ENCODE results near the gene TRMT2B. TPM values are rescaled to one million over a fixed set of nuclear protein-coding genes. Genes with fewer than 3 reads are reported as not detected.

TRMT2B gene
- polyA plus RNA-seq, 3 donors = 10.5 to 13.3 (median 13.0) TPM

- H3K4me2 ChIP-seq (replicated peaks; ENCODE audit: extremely low read depth, low read length, poor library complexity, severe bottlenecking) = no peak overlapping the region
- H3K27me3 ChIP-seq (ENCODE audit: control insufficient read depth in 2 of 2, insufficient read depth in 2 of 2, low read length in 2 of 2) = no peaks in the 10 kb centered on the region
- Mint-ChIP-seq H3K36me3 (no peaks in the 10 kb centered on the region), H3K9me3 (peaks cover 0 to 2% (median 0%) of the 10 kb centered on the region in 7 donors), H3K27ac (no peak overlapping the region), H3K27me3 (ENCODE audit: low read depth in 3 of 3) (peaks cover 0 to 5% (median 0%) of the 10 kb centered on the region in 3 donors), H3K4me3 (no peak overlapping the region), H3K4me1 (no peaks in the 10 kb centered on the region)
- no peak for DNase-seq
- H3K27ac ChIP-seq (ENCODE audit: low read depth in 1 of 2, low read length in 2 of 2) = no peak overlapping the region
- no peaks in the 10 kb centered on the region for H3K79me2 ChIP-seq (ENCODE audit: insufficient read depth, low read length)
- WGBS (ENCODE audit: insufficient coverage) = 94% methylated on average over 2 of the region's 6 CpGs
- TF ChIP-seq CTCF (IDR thresholded peaks at IDR 0.05) = no peak
- no peaks in the 10 kb centered on the region for H3K9me3 ChIP-seq (replicated peaks in 1 of 2; ENCODE audit: control insufficient read depth in 1 of 2, insufficient read depth in 1 of 2, low read length in 2 of 2)
- no peaks in the 10 kb centered on the region for H3K36me3 ChIP-seq (replicated peaks in 1 of 2; ENCODE audit: control insufficient read depth in 1 of 2, insufficient read depth in 2 of 2, low read length in 2 of 2)
- no peak overlapping the region for H3K9ac ChIP-seq (ENCODE audit: insufficient read depth, low read length, poor library complexity, severe bottlenecking)
- H3K4me1 ChIP-seq (ENCODE audit: control insufficient read depth in 1 of 2, insufficient read depth in 2 of 2, low read length in 2 of 2) = no peaks in the 10 kb centered on the region
- no peaks in the 10 kb centered on the region for H4K20me1 ChIP-seq (ENCODE audit: insufficient read depth, low read length)
- H2AFZ ChIP-seq (ENCODE audit: insufficient read depth, low read depth, low read length, poor library complexity, severe bottlenecking) = no peak overlapping the region
- intact Hi-C loops (cut with micrococcal nuclease) = no loop called here
- no peak overlapping the region for H3K4me3 ChIP-seq (replicated peaks in 1 of 3; ENCODE audit: low read depth in 2 of 3, low read length in 3 of 3)
Observed at GRCh38 chrX:100980608-100981497, 71.1 kb downstream of the TRMT2B start.

GRCh38 chrX:100979881-100980607 lies 71.9 kb downstream of the TRMT2B start:
- Histone ChIP-seq H4K20me1 (ENCODE audit: insufficient read depth, low read length) (no peaks in the 10 kb centered on the region), H3K9me3 (replicated peaks in 1 of 2; ENCODE audit: control insufficient read depth in 1 of 2, insufficient read depth in 1 of 2, low read length in 2 of 2) (no peaks in the 10 kb centered on the region), H3K4me1 (ENCODE audit: control insufficient read depth in 1 of 2, insufficient read depth in 2 of 2, low read length in 2 of 2) (no peaks in the 10 kb centered on the region), H3K27ac (ENCODE audit: low read depth in 1 of 2, low read length in 2 of 2) (no peak overlapping the region), H3K79me2 (ENCODE audit: insufficient read depth, low read length) (no peaks in the 10 kb centered on the region), H3K9ac (ENCODE audit: insufficient read depth, low read length, poor library complexity, severe bottlenecking) (no peak overlapping the region), H3K4me2 (replicated peaks; ENCODE audit: extremely low read depth, low read length, poor library complexity, severe bottlenecking) (no peak overlapping the region), H3K4me3 (replicated peaks in 1 of 3; ENCODE audit: low read depth in 2 of 3, low read length in 3 of 3) (no peak overlapping the region), H3K36me3 (replicated peaks in 1 of 2; ENCODE audit: control insufficient read depth in 1 of 2, insufficient read depth in 2 of 2, low read length in 2 of 2) (no peaks in the 10 kb centered on the region), H2AFZ (ENCODE audit: insufficient read depth, low read depth, low read length, poor library complexity, severe bottlenecking) (no peak overlapping the region), H3K27me3 (ENCODE audit: control insufficient read depth in 2 of 2, insufficient read depth in 2 of 2, low read length in 2 of 2) (no peaks in the 10 kb centered on the region)
- Mint-ChIP-seq H3K4me1 (no peaks in the 10 kb centered on the region), H3K36me3 (no peaks in the 10 kb centered on the region), H3K27me3 (ENCODE audit: low read depth in 3 of 3) (peaks cover 0 to under 1% (median 0%) of the 10 kb centered on the region in 3 donors), H3K4me3 (no peak overlapping the region), H3K27ac (no peak overlapping the region), H3K9me3 (peaks cover 0 to 2% (median 0%) of the 10 kb centered on the region in 7 donors)
- 87% methylated on average over 3 of the region's 3 CpGs for WGBS (ENCODE audit: insufficient coverage)
- intact Hi-C loops (cut with micrococcal nuclease) = no loop called here
- no peak for TF ChIP-seq CTCF (IDR thresholded peaks at IDR 0.05)
- no peak for DNase-seq

All from CD14-positive monocyte (primary cell).